RWPE1 (cell line): ENCODE data around the gene PANK4.

Source experiments
- CTCF ChIA-PET: fragments of 350-600 bp; sonication (Branson Sonifier 250); formaldehyde crosslinking; extraction: SDS; loops from one replicate; lab custom pipeline; 2021; lab: Yijun Ruan, JAX
- POLR2A ChIA-PET: fragments of 400-600 bp; formaldehyde crosslinking; extraction: SDS; loops from one replicate; lab custom pipeline; 2020; ENCODE audit warnings: antibody characterized with exemption; ENCODE audit not compliant: low non-redundant PET; lab: Yijun Ruan, JAX
- DNase-seq: peaks from one replicate; pipeline ENCODE4 v3.0.0; 2012; ENCODE audit warnings: low spot score
- H3K27ac ChIP-seq: fragments of 450-650 bp; 2 replicates; pipeline ENCODE4 v1.5.1; 2017
- TF ChIP-seq, protein P1 (sequence below): fragments of 450-650 bp; conservative IDR thresholded peaks from 2 replicates; pipeline ENCODE4 v1.5.1; 2017; ENCODE audit warnings: low read depth, mild to moderate bottlenecking

Gene PANK4

DNA sequence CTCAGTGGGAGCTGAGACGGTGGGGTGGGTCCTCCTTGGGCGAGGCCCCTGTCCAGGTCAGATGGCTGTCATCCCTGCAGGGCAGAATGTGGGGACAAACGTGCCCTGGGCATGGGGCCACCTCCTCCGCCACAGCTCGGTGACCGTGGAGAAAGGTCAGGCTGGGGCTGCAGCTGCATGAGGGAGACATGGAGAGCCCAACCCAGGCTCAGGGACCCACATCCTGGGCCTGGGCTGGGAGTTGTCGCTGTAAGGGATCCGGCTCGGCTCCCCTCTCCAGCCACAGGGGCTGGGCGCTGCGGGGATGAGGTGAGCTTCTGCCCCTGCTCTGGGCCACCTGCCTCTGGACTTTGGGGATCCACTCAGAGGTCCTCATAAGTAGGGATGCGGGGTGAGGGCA lies 50.8 kb downstream of the PANK4 start:
- DNase-seq: no peak
- CTCF ChIA-PET: no interaction called here
- POLR2A ChIA-PET: no interaction called here
- peak overlapping the region; percentile 57 for H3K27ac ChIP-seq
- TF ChIP-seq, protein P1, sequence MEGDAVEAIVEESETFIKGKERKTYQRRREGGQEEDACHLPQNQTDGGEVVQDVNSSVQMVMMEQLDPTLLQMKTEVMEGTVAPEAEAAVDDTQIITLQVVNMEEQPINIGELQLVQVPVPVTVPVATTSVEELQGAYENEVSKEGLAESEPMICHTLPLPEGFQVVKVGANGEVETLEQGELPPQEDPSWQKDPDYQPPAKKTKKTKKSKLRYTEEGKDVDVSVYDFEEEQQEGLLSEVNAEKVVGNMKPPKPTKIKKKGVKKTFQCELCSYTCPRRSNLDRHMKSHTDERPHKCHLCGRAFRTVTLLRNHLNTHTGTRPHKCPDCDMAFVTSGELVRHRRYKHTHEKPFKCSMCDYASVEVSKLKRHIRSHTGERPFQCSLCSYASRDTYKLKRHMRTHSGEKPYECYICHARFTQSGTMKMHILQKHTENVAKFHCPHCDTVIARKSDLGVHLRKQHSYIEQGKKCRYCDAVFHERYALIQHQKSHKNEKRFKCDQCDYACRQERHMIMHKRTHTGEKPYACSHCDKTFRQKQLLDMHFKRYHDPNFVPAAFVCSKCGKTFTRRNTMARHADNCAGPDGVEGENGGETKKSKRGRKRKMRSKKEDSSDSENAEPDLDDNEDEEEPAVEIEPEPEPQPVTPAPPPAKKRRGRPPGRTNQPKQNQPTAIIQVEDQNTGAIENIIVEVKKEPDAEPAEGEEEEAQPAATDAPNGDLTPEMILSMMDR: no peak

DNA sequence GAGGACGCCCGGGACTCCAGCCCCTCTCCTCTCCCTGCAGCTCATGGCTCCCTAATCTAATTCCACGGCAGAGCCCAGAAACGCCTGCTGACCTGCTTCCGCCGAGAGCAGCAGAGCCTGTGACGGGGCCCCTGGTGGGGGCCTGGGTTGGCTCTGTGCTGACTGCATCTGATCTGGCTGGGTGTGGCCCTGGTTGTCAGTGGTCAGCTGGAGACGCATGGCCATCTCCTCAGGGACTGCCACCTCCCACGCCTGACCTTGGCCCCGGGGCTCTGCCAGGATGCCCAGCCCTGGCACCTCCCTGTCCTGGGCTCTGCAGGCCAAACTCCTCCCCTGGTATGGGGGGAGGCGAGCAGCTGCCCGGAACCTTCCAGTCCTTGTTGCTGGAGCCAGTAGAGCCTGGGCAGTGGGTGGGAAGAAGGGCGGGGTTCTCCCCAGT lies 51.4 kb downstream of the PANK4 start:
- peak overlapping the region; percentile 57 for H3K27ac ChIP-seq
- TF ChIP-seq, protein P1: no peak
- DNase-seq: no peak
- ChIA-PET CTCF (interaction anchor here (0.6 kb wide), 1 partner anchor 1090 kb away, joined by 3 read pairs; no protein-coding TSS in a partner anchor), POLR2A (no interaction called here)

DNA sequence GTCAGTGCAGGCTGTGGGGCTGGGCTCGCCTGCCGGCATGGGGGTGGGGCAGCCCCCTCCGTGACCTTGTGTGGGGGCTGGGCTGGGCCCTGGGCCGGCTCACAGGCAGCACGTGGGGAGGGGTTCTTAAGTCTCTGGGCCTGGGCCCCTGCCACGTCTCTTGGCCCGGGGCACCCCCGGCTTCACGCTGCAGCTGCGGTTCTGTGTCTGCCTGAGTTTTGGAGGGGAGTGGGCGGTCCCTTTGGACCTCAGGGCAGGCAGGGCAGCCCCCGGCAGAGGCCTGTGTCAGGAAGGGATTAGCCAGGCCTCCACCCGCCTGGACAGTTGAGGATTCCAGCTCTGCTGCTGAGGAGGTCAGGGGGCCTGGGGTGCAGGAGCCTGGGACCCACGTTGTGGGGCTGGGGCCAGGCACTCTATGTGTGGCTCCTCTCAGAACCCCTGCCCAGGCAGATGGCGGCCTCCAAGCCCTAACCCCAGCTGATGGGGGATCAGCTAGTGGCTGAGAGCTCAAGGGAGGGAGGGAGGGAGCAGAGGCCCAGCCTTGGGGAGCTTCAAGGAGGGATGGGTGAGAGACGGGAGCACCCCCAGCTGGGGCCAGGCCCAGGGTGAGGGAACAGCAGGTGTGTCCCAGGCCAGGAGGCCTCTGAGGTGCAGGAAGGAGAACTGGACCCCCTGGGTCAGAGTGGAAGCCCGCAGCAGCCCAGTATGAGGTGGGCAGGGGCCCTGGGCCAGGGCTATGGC lies 52.1 kb downstream of the PANK4 start:
- TF ChIP-seq, protein P1: no peak
- H3K27ac ChIP-seq: peak overlapping the region; percentile 57
- ChIA-PET CTCF (interaction anchor here (0.6 kb wide), 1 partner anchor 1091 kb away, joined by 3 read pairs; no protein-coding TSS in a partner anchor), POLR2A (no interaction called here)
- no peak for DNase-seq

DNA sequence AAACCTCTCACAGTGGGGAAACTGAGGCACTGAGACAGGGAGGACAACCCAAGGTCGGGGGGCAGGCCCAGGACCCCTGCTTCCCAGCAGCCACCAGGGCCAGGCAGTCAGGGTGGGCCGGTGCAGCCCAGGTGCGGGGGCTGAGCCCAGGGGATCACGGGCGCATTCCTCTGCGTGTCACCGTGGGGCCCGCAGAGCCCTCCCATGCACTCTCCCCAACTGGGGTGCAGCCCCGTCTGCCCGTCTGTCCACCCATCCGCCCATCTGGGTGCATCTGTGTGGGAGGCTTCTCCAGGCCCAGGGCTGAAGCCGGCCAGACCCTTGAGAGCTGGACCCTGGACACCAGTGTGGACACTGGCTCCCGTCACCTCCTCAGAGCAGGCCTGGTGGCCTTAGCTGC lies 53.2 kb downstream of the PANK4 start:
- CTCF ChIA-PET: no interaction called here
- no peak for DNase-seq
- peak overlapping the region; percentile 57 for H3K27ac ChIP-seq
- TF ChIP-seq, protein P1: no peak
- POLR2A ChIA-PET: no interaction called here

DNA sequence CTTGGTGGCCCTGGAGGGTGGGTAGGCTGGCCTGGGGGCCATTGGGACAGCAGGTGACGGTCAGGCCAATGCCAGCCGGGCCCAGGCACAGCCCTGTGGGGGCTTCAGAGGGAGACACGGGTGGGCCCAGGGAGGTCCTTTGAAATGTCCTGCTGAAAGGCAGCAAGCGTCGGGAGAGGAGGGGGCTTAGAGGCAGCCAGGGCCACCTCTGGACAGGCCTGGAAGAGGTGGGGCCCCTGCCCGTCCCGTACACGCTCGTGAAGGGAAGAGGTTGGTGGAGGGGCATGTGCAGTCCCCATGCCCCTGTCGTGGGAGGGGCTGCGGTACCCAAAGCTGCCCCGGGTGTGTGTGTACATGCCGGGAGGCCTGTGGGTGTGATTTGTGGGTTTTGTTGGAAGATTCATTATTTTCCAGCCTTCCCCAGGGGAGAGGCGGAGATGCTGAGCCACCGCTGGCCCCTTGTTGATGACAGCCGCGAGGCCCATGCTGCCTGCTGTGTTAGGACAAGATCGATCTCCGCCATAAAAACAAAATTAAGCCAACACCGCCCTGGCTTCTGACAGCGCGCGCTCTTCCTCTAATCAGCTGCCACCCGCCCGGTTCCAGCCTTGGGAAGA lies 53.7 kb downstream of the PANK4 start:
- POLR2A ChIA-PET: no interaction called here
- DNase-seq: no peak
- CTCF ChIA-PET: no interaction called here
- peak overlapping the region; percentile 74 for H3K27ac ChIP-seq
- TF ChIP-seq, protein P1: no peak

DNA sequence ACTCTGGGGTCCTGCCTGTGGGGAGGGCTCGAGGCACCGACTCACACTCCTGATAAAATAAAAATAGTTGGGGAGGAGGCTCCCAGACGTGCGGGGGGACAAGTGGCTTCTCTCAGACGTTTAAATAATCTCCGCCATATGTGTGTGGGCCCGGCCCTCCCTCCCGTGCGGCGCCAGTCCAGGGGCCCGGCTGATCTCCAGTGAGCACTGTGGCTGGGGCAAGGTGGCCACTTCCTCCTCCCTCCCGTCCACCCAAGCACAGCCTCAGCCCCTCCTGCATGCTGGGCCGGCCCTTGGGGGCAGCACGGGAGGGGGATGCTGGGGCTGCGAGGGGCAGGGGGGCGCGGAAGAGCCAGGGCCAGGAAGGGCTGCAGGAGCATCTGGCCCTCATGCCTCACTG lies 54.3 kb downstream of the PANK4 start:
- POLR2A ChIA-PET: no interaction called here
- peak overlapping the region; percentile 74 for H3K27ac ChIP-seq
- CTCF ChIA-PET: no interaction called here
- TF ChIP-seq, protein P1: no peak
- DNase-seq: no peak
